ENCODE measurements around the gene GMDS.
"Not testable (repeated sequence)": the region's sequence is repeated elsewhere in the genome, so short reads cannot be mapped to it uniquely, and the experiment has no call there.

The GMDS gene

GRCh38 chr6:1698527-1698926 lies 546.9 kb downstream of the GMDS start:
- no peak for DNase-seq

- DNase-seq, result no peak
Observed at GRCh38 chr6:1697688-1698351, 547.6 kb downstream of the GMDS start.

- DNase-seq, result no peak
Observed at GRCh38 chr6:1696463-1696850, 548.9 kb downstream of the GMDS start.

GRCh38 chr6:1695546-1696462 lies 549.6 kb downstream of the GMDS start:
- peak; percentile 38 for DNase-seq

- not testable (repeated sequence) for DNase-seq
Observed at GRCh38 chr6:1691828-1692227, 553.6 kb downstream of the GMDS start.

- DNase-seq, result not testable (repeated sequence)
Observed at GRCh38 chr6:1690656-1691055, 554.7 kb downstream of the GMDS start.

GRCh38 chr6:1689141-1689540 lies 556.3 kb downstream of the GMDS start:
- DNase-seq, result no peak

GRCh38 chr6:1688396-1688795 lies 557.0 kb downstream of the GMDS start:
- DNase-seq, result no peak

GRCh38 chr6:1687402-1687801 lies 558.0 kb downstream of the GMDS start:
- no peak for DNase-seq

- peak; percentile 71 for DNase-seq
Observed at GRCh38 chr6:1686117-1687098, 559.0 kb downstream of the GMDS start.

- peak; percentile 9 for DNase-seq
Observed at GRCh38 chr6:1679688-1680068, 565.7 kb downstream of the GMDS start.

GRCh38 chr6:1679031-1679687 lies 566.2 kb downstream of the GMDS start:
- peak; percentile 32 for DNase-seq

- peak; percentile 39 for DNase-seq
Observed at GRCh38 chr6:1678201-1678600, 567.2 kb downstream of the GMDS start.

GRCh38 chr6:1672379-1672778 lies 573.0 kb downstream of the GMDS start:
- DNase-seq, result no peak

- peak; percentile 72 for DNase-seq
Observed at GRCh38 chr6:1670711-1671462, 574.5 kb downstream of the GMDS start.

GRCh38 chr6:1669996-1670395 lies 575.4 kb downstream of the GMDS start:
- no peak for DNase-seq

- DNase-seq, result not testable (repeated sequence)
Observed at GRCh38 chr6:1668456-1668855, 576.9 kb downstream of the GMDS start.

- DNase-seq, result no peak
Observed at GRCh38 chr6:1667805-1668175, 577.6 kb downstream of the GMDS start.

- DNase-seq, result peak; percentile 51
Observed at GRCh38 chr6:1667012-1667804, 578.2 kb downstream of the GMDS start.

GRCh38 chr6:1665214-1665613 lies 580.2 kb downstream of the GMDS start:
- no peak for DNase-seq

- DNase-seq, result peak; percentile 20
Observed at GRCh38 chr6:1664329-1664728, 581.1 kb downstream of the GMDS start.

Measured in eye (tissue), 1 donor.